CD14-positive monocyte (primary cell): Measurements from ENCODE around the gene PKNOX2. TPM values are rescaled to one million over a fixed set of nuclear protein-coding genes. Genes with fewer than 3 reads are reported as not detected.

Experiments used
- DNase-seq, 3 donors: peaks; one replicate each; pipeline ENCODE4 v3.0.0-alpha.2; 2011 to 2022
- H2AFZ ChIP-seq: 2 replicates; pipeline ENCODE4 v1.6.0; 2012; ENCODE audit warnings: mild to moderate bottlenecking, low read depth, low read length, inconsistent platforms; ENCODE audit not compliant: insufficient read depth, poor library complexity, severe bottlenecking
- H3K27ac ChIP-seq, 2 donors: 1 replicate in 1 of 2; 2 replicates in 1 of 2; pipeline ENCODE4 v1.5.1; 2012 to 2013; ENCODE audit warnings: low read length in 2 of 2, control low read depth in 1 of 2, inconsistent platforms in 1 of 2, low read depth in 1 of 2, mild to moderate bottlenecking in 1 of 2
- H3K27me3 ChIP-seq, 2 donors: one replicate each; pipeline versions ENCODE4 v1.6.0 to v1.6.1; 2011 to 2013; ENCODE audit warnings: low read length in 2 of 2; ENCODE audit not compliant: control insufficient read depth in 2 of 2, insufficient read depth in 2 of 2
- H3K36me3 ChIP-seq, 2 donors: replicated peaks in 1 of 2; 1 replicate in 1 of 2; 2 replicates in 1 of 2; pipeline versions ENCODE4 v1.5.1 to v1.6.1; 2012 to 2013; ENCODE audit warnings: low read length in 2 of 2, control low read depth in 1 of 2, inconsistent platforms in 1 of 2, mild to moderate bottlenecking in 1 of 2; ENCODE audit not compliant: insufficient read depth in 2 of 2, control insufficient read depth in 1 of 2
- H3K4me1 ChIP-seq, 2 donors: 1 replicate in 1 of 2; 2 replicates in 1 of 2; pipeline versions ENCODE4 v1.5.1 to v1.6.1; 2012 to 2013; ENCODE audit warnings: low read length in 2 of 2, control low read depth in 1 of 2, inconsistent platforms in 1 of 2, mild to moderate bottlenecking in 1 of 2, moderate library complexity in 1 of 2; ENCODE audit not compliant: insufficient read depth in 2 of 2, control insufficient read depth in 1 of 2
- H3K4me2 ChIP-seq: replicated peaks from 2 replicates; pipeline ENCODE3; 2012; ENCODE audit warnings: low read length, moderate library complexity, mild to moderate bottlenecking; ENCODE audit not compliant: poor library complexity, severe bottlenecking; ENCODE audit errors: extremely low read depth
- H3K4me3 ChIP-seq, 3 experiments: fragments of 200-600 bp in 1 of 3; sonication (generic) in 1 of 3; replicated peaks in 1 of 3; 1 replicate in 2 of 3; 2 replicates in 1 of 3; pipeline ENCODE4 v1.5.1; 2011 to 2013; ENCODE audit warnings: low read length in 3 of 3, mild to moderate bottlenecking in 3 of 3, control low read depth in 2 of 3, low read depth in 2 of 3, inconsistent platforms in 1 of 3, moderate library complexity in 1 of 3
- H3K79me2 ChIP-seq: 2 replicates; pipeline ENCODE4 v1.6.0; 2012; ENCODE audit warnings: mild to moderate bottlenecking, control low read depth, inconsistent platforms, low read length, moderate library complexity; ENCODE audit not compliant: insufficient read depth
- H3K9ac ChIP-seq: 2 replicates; pipeline ENCODE4 v1.6.0; 2017; ENCODE audit warnings: low read length, mild to moderate bottlenecking; ENCODE audit not compliant: insufficient read depth, poor library complexity, severe bottlenecking
- H3K9me3 ChIP-seq, 2 donors: replicated peaks in 1 of 2; 1 replicate in 1 of 2; 2 replicates in 1 of 2; pipeline versions ENCODE4 v1.5.1 to v1.6.1; 2012 to 2013; ENCODE audit warnings: low read length in 2 of 2, control low read depth in 1 of 2; ENCODE audit not compliant: control insufficient read depth in 1 of 2, insufficient read depth in 1 of 2
- H4K20me1 ChIP-seq: 2 replicates; pipeline ENCODE4 v1.6.0; 2012; ENCODE audit warnings: mild to moderate bottlenecking, low read length, control low read depth, moderate library complexity; ENCODE audit not compliant: insufficient read depth
- H3K27ac Mint-ChIP-seq, 7 donors: one replicate each; pipeline ENCODE4 v1.8.0; 2020; ENCODE audit warnings: mild to moderate bottlenecking in 7 of 7, mixed read lengths in 7 of 7, moderate library complexity in 6 of 7, inconsistent platforms in 2 of 7
- H3K27me3 Mint-ChIP-seq, 3 donors: one replicate each; pipeline ENCODE4 v1.8.0; 2021 to 2022; ENCODE audit warnings: low read depth in 3 of 3, mild to moderate bottlenecking in 3 of 3, mixed read lengths in 3 of 3, moderate library complexity in 3 of 3, inconsistent platforms in 1 of 3
- H3K36me3 Mint-ChIP-seq, 2 donors: one replicate each; pipeline ENCODE4 v1.8.0; 2020; ENCODE audit warnings: mixed read lengths in 2 of 2, inconsistent platforms in 1 of 2, mild to moderate bottlenecking in 1 of 2
- H3K4me1 Mint-ChIP-seq: one replicate; pipeline ENCODE4 v1.8.0; 2020; ENCODE audit warnings: mild to moderate bottlenecking, mixed read lengths
- H3K4me3 Mint-ChIP-seq, 2 donors: one replicate each; pipeline ENCODE4 v1.8.0; 2020; ENCODE audit warnings: mild to moderate bottlenecking in 2 of 2, mixed read lengths in 2 of 2, moderate library complexity in 1 of 2
- H3K9me3 Mint-ChIP-seq, 7 donors: one replicate each; pipeline ENCODE4 v1.8.0; 2020 to 2022; ENCODE audit warnings: mixed read lengths in 7 of 7, mild to moderate bottlenecking in 6 of 7, moderate library complexity in 6 of 7, inconsistent platforms in 2 of 7
- WGBS: methylation state at CpG from one replicate; pipeline ENCODE4 v1.1.5; 2013; ENCODE audit warnings: missing lambda C conversion rate; ENCODE audit not compliant: insufficient coverage; 5-methylcytosine and 5-hydroxymethylcytosine counted together
- intact Hi-C, 2 donors: fragments of 100-400 bp; cut with micrococcal nuclease; formaldehyde crosslinking; loops; one replicate each; pipeline versions ENCODE4 v1.15.0 to v1.15.1; 2023
- polyA plus RNA-seq, 3 donors: library from polyadenylated mRNA; depleted of rRNA in 1 of 3; unstranded in 2 of 3; stranded (reverse) in 1 of 3; fragments of 300-500 nt in 2 of 3; fragments of >200 nt in 1 of 3; fragmentation: Illumina TruSeq in 2 of 3; gene quantifications; 1 replicate in 2 of 3; 2 replicates in 1 of 3; pipeline ENCODE4 v1.2.3, GENCODE V29; 2012 to 2021
- TF ChIP-seq, protein P1 (sequence below): fragments of 200-600 bp; IDR thresholded peaks from one replicate; pipeline ENCODE4 v1.8.0; 2022; ENCODE audit warnings: antibody characterized with exemption, mild to moderate bottlenecking

Gene PKNOX2
- polyA plus RNA-seq, 3 donors = not detected

DNA sequence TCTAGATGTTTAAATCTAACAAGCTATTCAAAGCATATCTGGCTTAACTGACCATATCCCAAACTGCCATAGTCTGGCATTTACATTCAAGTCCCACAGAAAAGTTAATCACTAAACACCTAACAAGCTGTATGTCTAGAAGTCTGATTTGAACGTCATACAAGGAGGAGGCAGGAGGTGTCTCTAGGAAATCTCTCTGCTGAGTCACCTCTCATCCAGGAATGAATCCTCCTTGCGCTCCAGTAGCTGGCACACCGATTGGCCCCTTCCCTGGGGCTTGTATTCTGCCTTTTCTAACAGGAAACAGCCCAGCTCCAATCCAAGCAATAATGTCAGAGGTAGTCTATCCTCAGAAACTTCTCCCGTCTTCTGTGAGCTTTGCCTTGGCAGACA is 299.7 kb downstream of the PKNOX2 start:
- TF ChIP-seq, protein P1, sequence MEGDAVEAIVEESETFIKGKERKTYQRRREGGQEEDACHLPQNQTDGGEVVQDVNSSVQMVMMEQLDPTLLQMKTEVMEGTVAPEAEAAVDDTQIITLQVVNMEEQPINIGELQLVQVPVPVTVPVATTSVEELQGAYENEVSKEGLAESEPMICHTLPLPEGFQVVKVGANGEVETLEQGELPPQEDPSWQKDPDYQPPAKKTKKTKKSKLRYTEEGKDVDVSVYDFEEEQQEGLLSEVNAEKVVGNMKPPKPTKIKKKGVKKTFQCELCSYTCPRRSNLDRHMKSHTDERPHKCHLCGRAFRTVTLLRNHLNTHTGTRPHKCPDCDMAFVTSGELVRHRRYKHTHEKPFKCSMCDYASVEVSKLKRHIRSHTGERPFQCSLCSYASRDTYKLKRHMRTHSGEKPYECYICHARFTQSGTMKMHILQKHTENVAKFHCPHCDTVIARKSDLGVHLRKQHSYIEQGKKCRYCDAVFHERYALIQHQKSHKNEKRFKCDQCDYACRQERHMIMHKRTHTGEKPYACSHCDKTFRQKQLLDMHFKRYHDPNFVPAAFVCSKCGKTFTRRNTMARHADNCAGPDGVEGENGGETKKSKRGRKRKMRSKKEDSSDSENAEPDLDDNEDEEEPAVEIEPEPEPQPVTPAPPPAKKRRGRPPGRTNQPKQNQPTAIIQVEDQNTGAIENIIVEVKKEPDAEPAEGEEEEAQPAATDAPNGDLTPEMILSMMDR = no peak
- no peaks in the 10 kb centered on the region for H3K36me3 ChIP-seq
- H3K27me3 ChIP-seq = peaks cover 5 to 6% of the 10 kb centered on the region in 2 donors
- Mint-ChIP-seq H3K27ac (no peak overlapping the region), H3K36me3 (no peaks in the 10 kb centered on the region), H3K4me3 (no peak overlapping the region), H3K4me1 (no peaks in the 10 kb centered on the region), H3K9me3 (no peaks in the 10 kb centered on the region), H3K27me3 (peaks cover 11 to 22% (median 15%) of the 10 kb centered on the region in 3 donors)
- no peaks in the 10 kb centered on the region for H4K20me1 ChIP-seq
- no peak overlapping the region for H3K27ac ChIP-seq
- no peak overlapping the region for H2AFZ ChIP-seq
- intact Hi-C loops = no loop called here
- H3K9ac ChIP-seq = no peak overlapping the region
- no peaks in the 10 kb centered on the region for H3K79me2 ChIP-seq
- 96% methylated on average over 3 of the region's 4 CpGs for WGBS
- H3K9me3 ChIP-seq = no peaks in the 10 kb centered on the region
- no peak for DNase-seq
- H3K4me1 ChIP-seq = no peaks in the 10 kb centered on the region
- H3K4me3 ChIP-seq = no peak overlapping the region
- no peak overlapping the region for H3K4me2 ChIP-seq

DNA sequence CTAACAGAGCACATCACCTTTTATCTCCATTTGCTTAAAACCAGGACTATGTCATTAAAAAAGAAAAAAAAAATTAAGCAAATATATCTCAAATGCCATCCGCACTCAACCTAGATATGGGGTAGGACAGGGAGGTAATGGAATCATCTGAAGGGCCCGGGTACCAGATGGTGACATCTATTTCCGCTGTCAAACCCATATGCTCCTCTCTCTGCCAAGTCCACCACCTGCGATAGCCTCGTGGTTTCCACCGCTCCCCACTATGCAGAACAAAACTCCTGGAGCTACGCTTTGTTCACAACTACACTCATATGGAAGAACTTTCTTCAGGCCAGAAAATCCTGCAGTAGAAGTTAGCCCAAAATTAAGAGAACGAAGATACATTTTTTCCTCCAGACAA is 300.1 kb downstream of the PKNOX2 start:
- Histone ChIP-seq H3K27me3 (peaks cover 5 to 6% of the 10 kb centered on the region in 2 donors), H3K27ac (no peak overlapping the region), H3K9me3 (no peaks in the 10 kb centered on the region), H3K9ac (no peak overlapping the region), H3K4me3 (no peak overlapping the region), H3K4me2 (no peak overlapping the region), H2AFZ (no peak overlapping the region), H4K20me1 (no peaks in the 10 kb centered on the region), H3K36me3 (no peaks in the 10 kb centered on the region), H3K79me2 (no peaks in the 10 kb centered on the region), H3K4me1 (no peaks in the 10 kb centered on the region)
- intact Hi-C loops = no loop called here
- Mint-ChIP-seq H3K4me3 (peak overlapping the region in 1 of 2 donors; percentile 3), H3K4me1 (no peaks in the 10 kb centered on the region), H3K27me3 (peaks cover 11 to 23% (median 18%) of the 10 kb centered on the region in 3 donors), H3K9me3 (no peaks in the 10 kb centered on the region), H3K27ac (no peak overlapping the region), H3K36me3 (no peaks in the 10 kb centered on the region)
- TF ChIP-seq, protein P1 = no peak
- WGBS = no CpG with 5 or more reads among the region's 8 CpGs
- DNase-seq = no peak
